ENCODE results near the gene TMEM163. TPM values are rescaled to one million over a fixed set of nuclear protein-coding genes. Genes with fewer than 3 reads are reported as not detected.

The TMEM163 gene
- total RNA-seq, 2 donors from 2014 or later: 16.2 to 27.5 TPM

GRCh38 chr2:134668821-134669220, 50.0 kb downstream of the TMEM163 start:
- TF ChIP-seq POLR2A (IDR thresholded peaks at IDR 0.05) (no peak), CTCF (IDR thresholded peaks at IDR 0.05) (no peak)
- H3K4me3 ChIP-seq: no peak overlapping the region
- intact Hi-C loops (cut with DNase I): no loop called here
- peak in 1 of 4 donors; percentile 34 for DNase-seq
- ATAC-seq: no peak
- H3K9me3 ChIP-seq: no peaks in the 10 kb centered on the region
- peaks cover 72% of the 10 kb centered on the region for H3K4me1 ChIP-seq
- no peaks in the 10 kb centered on the region for H3K36me3 ChIP-seq (replicated peaks in 1 of 2; ENCODE audit: insufficient read depth in 1 of 2, low read depth in 2 of 2)
- WGBS, 2 donors: 86 to 91% methylated on average over 7 of the region's 7 CpGs
- peak overlapping the region; percentile 4 to 94 (median 89) for H3K27ac ChIP-seq
- no peaks in the 10 kb centered on the region for H3K27me3 ChIP-seq

- DNase-seq: no peak
- no peak overlapping the region for H3K4me3 ChIP-seq
- H3K27ac ChIP-seq: peak overlapping the region; percentile 27 to 94 (median 64)
- intact Hi-C loops (cut with DNase I): no loop called here
- H3K9me3 ChIP-seq: no peaks in the 10 kb centered on the region
- peaks cover 59% of the 10 kb centered on the region for H3K4me1 ChIP-seq
- no peaks in the 10 kb centered on the region for H3K27me3 ChIP-seq
- 53 to 55% methylated on average over 2 of the region's 2 CpGs for WGBS, 2 donors
- no peak for TF ChIP-seq POLR2A (IDR thresholded peaks at IDR 0.05)
- no peak for TF ChIP-seq CTCF (IDR thresholded peaks at IDR 0.05)
- H3K36me3 ChIP-seq (replicated peaks in 1 of 2; ENCODE audit: insufficient read depth in 1 of 2, low read depth in 2 of 2): no peaks in the 10 kb centered on the region
- ATAC-seq: no peak
Measured at GRCh38 chr2:134667541-134667940, 51.3 kb downstream of the TMEM163 start.

GRCh38 chr2:134667081-134667480, 51.7 kb downstream of the TMEM163 start:
- ATAC-seq: no peak
- no peak for DNase-seq
- Histone ChIP-seq H3K4me1 (peaks cover 54% of the 10 kb centered on the region), H3K27me3 (no peaks in the 10 kb centered on the region), H3K4me3 (no peak overlapping the region), H3K36me3 (replicated peaks in 1 of 2; ENCODE audit: insufficient read depth in 1 of 2, low read depth in 2 of 2) (no peaks in the 10 kb centered on the region), H3K9me3 (no peaks in the 10 kb centered on the region), H3K27ac (peak overlapping the region in 3 of 4 donors; percentile 56 to 94 (median 71))
- intact Hi-C loops (cut with DNase I): no loop called here
- 86 to 88% methylated on average over 4 of the region's 4 CpGs for whole genome bisulfite sequencing, 2 donors
- TF ChIP-seq POLR2A (IDR thresholded peaks at IDR 0.05) (no peak), CTCF (IDR thresholded peaks at IDR 0.05) (no peak)

- no peak for ATAC-seq
- WGBS, 2 donors: 79 to 89% methylated on average over 7 of the region's 7 CpGs
- Histone ChIP-seq H3K4me3 (no peak overlapping the region), H3K27ac (peak overlapping the region in 1 of 4 donors; percentile 9), H3K9me3 (no peaks in the 10 kb centered on the region), H3K4me1 (peaks cover 43% of the 10 kb centered on the region), H3K36me3 (replicated peaks in 1 of 2; ENCODE audit: insufficient read depth in 1 of 2, low read depth in 2 of 2) (no peaks in the 10 kb centered on the region), H3K27me3 (no peaks in the 10 kb centered on the region)
- no peak for DNase-seq
- no peak for TF ChIP-seq POLR2A (IDR thresholded peaks at IDR 0.05)
- no peak for TF ChIP-seq CTCF (IDR thresholded peaks at IDR 0.05)
- intact Hi-C loops (cut with DNase I): no loop called here
Measured at GRCh38 chr2:134665727-134666506, 52.9 kb downstream of the TMEM163 start.

Data from body of pancreas (tissue), 4 donors.